ENCODE results near the gene ATP4B.

DNA sequence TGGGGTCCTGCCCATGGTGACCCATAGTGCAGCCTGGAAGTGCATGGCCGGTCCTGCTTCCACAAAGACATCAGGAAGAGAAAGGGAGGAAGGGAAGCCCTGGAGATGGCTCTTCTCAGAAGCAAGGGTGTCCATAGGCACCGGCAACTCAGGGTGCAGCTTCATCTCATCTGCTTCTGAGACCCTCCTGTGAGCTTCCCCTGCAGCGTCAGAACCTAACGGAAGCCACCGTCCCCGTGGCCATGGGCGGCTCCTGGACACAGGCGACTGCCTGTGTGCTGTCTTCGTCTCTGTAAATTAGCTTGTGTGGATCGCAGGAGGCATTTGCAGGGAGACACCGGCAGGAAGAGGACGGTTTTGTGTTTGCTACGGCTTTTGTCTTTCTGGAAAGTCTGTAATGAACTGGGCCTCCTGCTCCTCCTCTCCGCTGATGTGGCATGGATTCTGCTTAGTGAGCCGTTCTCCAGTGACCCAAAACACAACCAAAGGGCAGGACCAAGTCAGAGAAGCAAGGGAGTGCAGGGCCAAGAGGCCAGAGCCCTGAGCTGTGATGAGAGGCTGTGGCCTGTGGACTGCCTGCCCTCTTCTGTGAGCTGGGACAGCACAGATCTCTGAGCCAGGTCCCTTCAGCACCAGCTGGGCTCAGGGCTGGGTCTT lies 2.5 kb downstream of the ATP4B start:
- TF ChIP-seq, protein P1, sequence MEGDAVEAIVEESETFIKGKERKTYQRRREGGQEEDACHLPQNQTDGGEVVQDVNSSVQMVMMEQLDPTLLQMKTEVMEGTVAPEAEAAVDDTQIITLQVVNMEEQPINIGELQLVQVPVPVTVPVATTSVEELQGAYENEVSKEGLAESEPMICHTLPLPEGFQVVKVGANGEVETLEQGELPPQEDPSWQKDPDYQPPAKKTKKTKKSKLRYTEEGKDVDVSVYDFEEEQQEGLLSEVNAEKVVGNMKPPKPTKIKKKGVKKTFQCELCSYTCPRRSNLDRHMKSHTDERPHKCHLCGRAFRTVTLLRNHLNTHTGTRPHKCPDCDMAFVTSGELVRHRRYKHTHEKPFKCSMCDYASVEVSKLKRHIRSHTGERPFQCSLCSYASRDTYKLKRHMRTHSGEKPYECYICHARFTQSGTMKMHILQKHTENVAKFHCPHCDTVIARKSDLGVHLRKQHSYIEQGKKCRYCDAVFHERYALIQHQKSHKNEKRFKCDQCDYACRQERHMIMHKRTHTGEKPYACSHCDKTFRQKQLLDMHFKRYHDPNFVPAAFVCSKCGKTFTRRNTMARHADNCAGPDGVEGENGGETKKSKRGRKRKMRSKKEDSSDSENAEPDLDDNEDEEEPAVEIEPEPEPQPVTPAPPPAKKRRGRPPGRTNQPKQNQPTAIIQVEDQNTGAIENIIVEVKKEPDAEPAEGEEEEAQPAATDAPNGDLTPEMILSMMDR (IDR thresholded peaks at IDR 0.05): no peak
- TF ChIP-seq POLR2A (IDR thresholded peaks at IDR 0.05): no peak
